ENCODE measurements around the gene PSMB2. TPM values are rescaled to one million over a fixed set of nuclear protein-coding genes. Genes with fewer than 3 reads are reported as not detected.
A peak's percentile ranks its signal among the peaks of the same experiment; 100 is the strongest.
"Not testable (repeated sequence)": the region's sequence is repeated elsewhere in the genome, so short reads cannot be mapped to it uniquely, and the experiment has no call there.

The PSMB2 gene
- total RNA-seq, 1 donor from 2014 or later: 44.1 TPM

DNA sequence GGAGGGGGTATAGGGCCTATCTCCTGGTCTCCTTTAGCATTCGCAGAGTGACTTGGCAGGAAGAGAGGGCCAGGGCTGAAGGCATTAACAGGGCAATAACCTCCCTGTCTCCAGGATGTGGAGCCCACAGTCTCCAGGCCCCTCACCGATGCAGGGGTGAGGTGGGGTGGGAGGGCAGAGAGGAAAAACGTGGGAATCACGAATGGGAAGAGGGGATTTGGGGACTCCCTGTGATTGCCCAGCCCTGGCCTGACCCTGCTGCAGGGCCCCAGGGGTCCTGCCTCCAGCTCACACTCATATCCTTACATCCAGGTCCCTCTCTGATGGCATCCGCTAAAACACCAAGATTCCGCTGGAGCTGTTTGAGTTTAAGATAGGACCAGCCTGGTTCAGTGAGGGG is 53.6 kb downstream of the PSMB2 start:
- H3K4me1 ChIP-seq: no peaks in the 10 kb centered on the region
- H3K27ac ChIP-seq: no peak overlapping the region
- TF ChIP-seq, protein P1, sequence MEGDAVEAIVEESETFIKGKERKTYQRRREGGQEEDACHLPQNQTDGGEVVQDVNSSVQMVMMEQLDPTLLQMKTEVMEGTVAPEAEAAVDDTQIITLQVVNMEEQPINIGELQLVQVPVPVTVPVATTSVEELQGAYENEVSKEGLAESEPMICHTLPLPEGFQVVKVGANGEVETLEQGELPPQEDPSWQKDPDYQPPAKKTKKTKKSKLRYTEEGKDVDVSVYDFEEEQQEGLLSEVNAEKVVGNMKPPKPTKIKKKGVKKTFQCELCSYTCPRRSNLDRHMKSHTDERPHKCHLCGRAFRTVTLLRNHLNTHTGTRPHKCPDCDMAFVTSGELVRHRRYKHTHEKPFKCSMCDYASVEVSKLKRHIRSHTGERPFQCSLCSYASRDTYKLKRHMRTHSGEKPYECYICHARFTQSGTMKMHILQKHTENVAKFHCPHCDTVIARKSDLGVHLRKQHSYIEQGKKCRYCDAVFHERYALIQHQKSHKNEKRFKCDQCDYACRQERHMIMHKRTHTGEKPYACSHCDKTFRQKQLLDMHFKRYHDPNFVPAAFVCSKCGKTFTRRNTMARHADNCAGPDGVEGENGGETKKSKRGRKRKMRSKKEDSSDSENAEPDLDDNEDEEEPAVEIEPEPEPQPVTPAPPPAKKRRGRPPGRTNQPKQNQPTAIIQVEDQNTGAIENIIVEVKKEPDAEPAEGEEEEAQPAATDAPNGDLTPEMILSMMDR (IDR thresholded peaks at IDR 0.05): no peak
- no peaks in the 10 kb centered on the region for H3K36me3 ChIP-seq
- intact Hi-C loops (cut with DNase I): no loop called here
- H3K27me3 ChIP-seq: no peaks in the 10 kb centered on the region
- peak; percentile 40 for DNase-seq
- no peak for ATAC-seq
- H3K4me3 ChIP-seq: no peak overlapping the region
- H3K9me3 ChIP-seq: no peaks in the 10 kb centered on the region

DNA sequence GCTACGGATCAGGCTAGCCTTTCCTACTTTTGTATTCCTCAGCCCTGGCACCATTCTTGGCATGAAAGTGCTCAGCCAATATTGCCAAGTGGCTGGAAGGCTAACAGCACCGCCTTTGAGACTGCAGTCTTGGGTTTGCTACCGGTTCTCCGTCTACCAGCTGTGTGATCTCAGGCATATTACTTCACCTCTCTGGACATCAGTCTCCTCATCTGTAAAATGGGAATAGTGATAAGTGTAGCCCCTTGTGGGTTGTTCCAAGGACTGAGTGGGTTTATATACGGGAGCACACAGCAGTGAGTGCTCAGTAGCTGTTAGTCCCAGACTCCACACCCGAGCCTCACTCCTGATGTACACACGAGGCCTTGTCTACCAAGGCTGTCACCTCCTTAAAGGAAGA is 54.5 kb downstream of the PSMB2 start:
- Histone ChIP-seq H3K36me3 (no peaks in the 10 kb centered on the region), H3K4me3 (no peak overlapping the region), H3K27me3 (no peaks in the 10 kb centered on the region), H3K9me3 (no peaks in the 10 kb centered on the region), H3K27ac (no peak overlapping the region), H3K4me1 (no peaks in the 10 kb centered on the region)
- intact Hi-C loops (cut with DNase I): no loop called here
- DNase-seq: peak; percentile 15
- TF ChIP-seq, protein P1 (IDR thresholded peaks at IDR 0.05): no peak
- ATAC-seq: no peak

- H3K9me3 ChIP-seq; intact Hi-C loops (cut with DNase I); H3K36me3 ChIP-seq; H3K4me1 ChIP-seq; ATAC-seq; H3K27me3 ChIP-seq; H3K4me3 ChIP-seq; H3K27ac ChIP-seq: not testable (repeated sequence)
- peak; percentile 5 for DNase-seq
Observed at GRCh38 chr1:35585805-35586204, 55.5 kb downstream of the PSMB2 start.

DNA sequence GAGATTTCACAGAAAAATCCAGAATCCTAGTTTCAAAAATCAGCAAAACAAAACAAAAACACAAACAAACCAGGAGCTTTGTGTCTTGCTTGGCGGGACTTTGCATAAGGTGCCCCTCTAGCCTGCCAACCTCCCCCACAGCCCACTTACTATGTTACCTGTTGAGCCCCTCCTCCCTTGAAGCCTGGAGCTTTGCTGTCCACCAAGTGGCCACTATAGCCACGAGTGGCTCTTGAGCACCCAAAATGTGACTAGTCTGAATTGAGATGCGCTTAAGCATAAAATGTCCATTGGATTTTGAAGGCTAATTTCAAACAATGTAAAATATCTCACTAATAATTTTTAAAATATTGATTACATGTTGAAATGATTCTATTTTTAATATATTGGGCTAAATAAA is 56.0 kb downstream of the PSMB2 start:
- ATAC-seq (no peak), DNase-seq (peak; percentile 3)
- no peaks in the 10 kb centered on the region for H3K27me3 ChIP-seq

DNA sequence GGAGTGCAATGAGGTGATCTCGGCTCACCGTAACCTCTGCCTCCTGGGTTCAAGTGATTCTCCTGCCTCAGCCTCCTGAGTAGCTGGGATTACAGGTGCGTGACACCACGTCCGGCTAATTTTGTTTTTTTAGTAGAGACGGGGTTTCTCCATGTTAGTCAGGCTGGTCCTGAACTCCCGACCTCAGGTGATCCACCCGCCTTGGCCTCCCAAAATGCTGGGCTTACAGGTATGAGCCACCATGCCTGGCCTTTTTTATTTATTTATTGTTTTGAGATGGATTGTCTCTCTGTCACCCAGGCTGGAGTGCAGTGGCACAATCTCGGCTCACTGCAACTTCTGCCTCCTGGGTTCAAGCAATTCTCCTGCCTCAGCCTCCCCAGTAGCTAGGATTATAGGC is 59.7 kb downstream of the PSMB2 start:
- DNase-seq; intact Hi-C loops (cut with DNase I); H3K9me3 ChIP-seq; H3K27ac ChIP-seq; H3K4me1 ChIP-seq; H3K27me3 ChIP-seq; H3K4me3 ChIP-seq; H3K36me3 ChIP-seq; ATAC-seq: not testable (repeated sequence)

More for the DNA sequence above, 56.0 kb downstream of the PSMB2 start:
- no peaks in the 10 kb centered on the region for H3K36me3 ChIP-seq
- no peaks in the 10 kb centered on the region for H3K9me3 ChIP-seq
- H3K27ac ChIP-seq: no peak overlapping the region
- no peaks in the 10 kb centered on the region for H3K4me1 ChIP-seq
- no peak overlapping the region for H3K4me3 ChIP-seq
- TF ChIP-seq, protein P1 (IDR thresholded peaks at IDR 0.05): no peak
- intact Hi-C loops (cut with DNase I): no loop called here

GRCh38 chr1:35580949-35581388 is 60.4 kb downstream of the PSMB2 start:
- H3K9me3 ChIP-seq: no peaks in the 10 kb centered on the region
- TF ChIP-seq, protein P1 (IDR thresholded peaks at IDR 0.05): no peak
- no peak for DNase-seq
- H3K36me3 ChIP-seq: no peaks in the 10 kb centered on the region
- no peak for ATAC-seq
- no peak overlapping the region for H3K4me3 ChIP-seq
- H3K27ac ChIP-seq: no peak overlapping the region
- intact Hi-C loops (cut with DNase I): no loop called here
- H3K27me3 ChIP-seq: no peaks in the 10 kb centered on the region
- peaks cover under 1% of the 10 kb centered on the region for H3K4me1 ChIP-seq
